Liver (tissue), 3 donors: ENCODE measurements around the gene ZNF557.
"Not testable (repeated sequence)": the region's sequence is repeated elsewhere in the genome, so short reads cannot be mapped to it uniquely, and the experiment has no call there.

Experiments
- CTCF ChIP-seq: fragments of 150-350 bp; IDR thresholded peaks from 2 replicates; pipeline ENCODE4 v1.5.1; 2017; ENCODE audit warnings: improper control_type of control experiment, low read depth, low read length; ENCODE audit not compliant: missing input control
- EGR1 ChIP-seq, 2 donors: IDR thresholded peaks; 2 replicates each; pipeline ENCODE4 v1.6.1; 2016 to 2018; ENCODE audit warnings: antibody characterized with exemption in 2 of 2, low read depth in 2 of 2
- FOXA1 ChIP-seq: IDR thresholded peaks from 2 replicates; pipeline ENCODE4 v1.6.1; 2016; ENCODE audit warnings: antibody characterized with exemption
- JUND ChIP-seq, 2 donors: IDR thresholded peaks; 2 replicates each; pipeline ENCODE4 v1.6.1; 2016; ENCODE audit warnings: antibody characterized with exemption in 2 of 2
- MAX ChIP-seq: IDR thresholded peaks from 2 replicates; pipeline ENCODE4 v1.6.1; 2016; ENCODE audit warnings: antibody characterized with exemption
- RAD21 ChIP-seq, 2 donors: IDR thresholded peaks; 2 replicates each; pipeline ENCODE4 v1.6.1; 2016; ENCODE audit warnings: antibody characterized with exemption in 2 of 2, mild to moderate bottlenecking in 2 of 2
- REST ChIP-seq: IDR thresholded peaks from 2 replicates; pipeline ENCODE4 v1.6.1; 2016; ENCODE audit warnings: antibody characterized with exemption, mild to moderate bottlenecking
- RXRA ChIP-seq, 2 donors: IDR thresholded peaks; 2 replicates each; pipeline ENCODE4 v1.6.1; 2017 to 2018; ENCODE audit warnings: antibody characterized with exemption in 2 of 2, mild to moderate bottlenecking in 1 of 2
- SP1 ChIP-seq: IDR thresholded peaks from 2 replicates; pipeline ENCODE4 v1.6.1; 2018; ENCODE audit warnings: antibody characterized with exemption, mild to moderate bottlenecking
- YY1 ChIP-seq: IDR thresholded peaks from 2 replicates; pipeline ENCODE4 v1.6.1; 2016; ENCODE audit warnings: antibody characterized with exemption, mild to moderate bottlenecking
- ZBTB33 ChIP-seq: IDR thresholded peaks from 2 replicates; pipeline ENCODE4 v1.6.1; 2016; ENCODE audit warnings: antibody characterized with exemption
- donor health status: healthy.
- donor health status: healthy.

GRCh38 chr19:7028790-7029189 is 40.7 kb upstream of the ZNF557 start:
- TF ChIP-seq EGR1 (IDR thresholded peaks at IDR 0.05; ENCODE audit: low read depth in 2 of 2); CTCF; RXRA (IDR thresholded peaks at IDR 0.05); JUND (IDR thresholded peaks at IDR 0.05); REST; RAD21 (IDR thresholded peaks at IDR 0.05); SP1; MAX; YY1; ZBTB33; FOXA1: not testable (repeated sequence)
